HK-2 (cell line): ENCODE data around the gene BCCIP.
A peak's percentile ranks its signal among the peaks of the same experiment; 100 is the strongest.

Experiments
- DNase-seq: peaks from one replicate; pipeline ENCODE4 v3.0.0-alpha.2; 2018; ENCODE audit not compliant: unreplicated experiment

Gene BCCIP

DNA sequence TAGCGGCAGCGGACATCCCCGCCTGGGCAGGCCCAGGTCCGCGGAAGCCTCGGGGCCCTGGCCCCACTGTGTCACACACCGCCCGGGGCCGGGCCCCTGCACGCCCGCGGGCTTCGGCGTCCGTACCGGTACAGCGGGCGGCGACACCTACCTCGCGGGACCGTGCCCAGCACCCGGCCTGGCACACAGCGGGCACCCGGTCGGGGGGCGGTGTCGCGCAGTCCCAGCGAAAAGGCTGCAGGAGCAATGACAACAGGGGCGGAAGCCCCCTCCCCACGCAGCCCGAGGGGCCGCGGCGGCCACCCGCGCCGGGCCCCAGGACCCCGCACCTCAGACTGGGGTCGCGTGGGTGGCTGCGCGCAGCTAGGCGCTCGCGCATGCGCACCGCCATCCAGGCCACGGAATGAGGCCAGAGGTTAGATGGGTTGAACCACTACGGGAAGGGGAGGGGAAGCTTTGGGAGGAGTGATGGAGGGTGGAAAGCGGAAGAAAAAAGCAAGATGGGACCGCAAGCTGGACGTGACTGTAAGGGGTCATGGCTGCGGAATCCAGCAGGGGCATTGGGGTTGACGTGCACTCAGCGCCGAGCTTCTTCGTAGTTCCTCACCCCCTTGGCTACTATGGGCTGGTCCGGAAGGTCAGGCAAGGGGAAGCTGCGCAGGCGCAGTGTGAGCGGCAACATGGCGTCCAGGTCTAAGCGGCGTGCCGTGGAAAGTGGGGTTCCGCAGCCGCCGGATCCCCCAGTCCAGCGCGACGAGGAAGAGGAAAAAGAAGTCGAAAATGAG, at the start of gene BCCIP, which contains the start of gene UROS:
Gene BCCIP (plus strand): TSS at position 669 of the 785 bp plus-strand sequence. CDS start 12 bp downstream, at position 681.
Gene UROS (minus strand): TSS at position 381 of the 785 bp plus-strand sequence. CDS start 6,759 bp downstream, outside the sequence.
- DNase-seq = peak; percentile 92

DNA sequence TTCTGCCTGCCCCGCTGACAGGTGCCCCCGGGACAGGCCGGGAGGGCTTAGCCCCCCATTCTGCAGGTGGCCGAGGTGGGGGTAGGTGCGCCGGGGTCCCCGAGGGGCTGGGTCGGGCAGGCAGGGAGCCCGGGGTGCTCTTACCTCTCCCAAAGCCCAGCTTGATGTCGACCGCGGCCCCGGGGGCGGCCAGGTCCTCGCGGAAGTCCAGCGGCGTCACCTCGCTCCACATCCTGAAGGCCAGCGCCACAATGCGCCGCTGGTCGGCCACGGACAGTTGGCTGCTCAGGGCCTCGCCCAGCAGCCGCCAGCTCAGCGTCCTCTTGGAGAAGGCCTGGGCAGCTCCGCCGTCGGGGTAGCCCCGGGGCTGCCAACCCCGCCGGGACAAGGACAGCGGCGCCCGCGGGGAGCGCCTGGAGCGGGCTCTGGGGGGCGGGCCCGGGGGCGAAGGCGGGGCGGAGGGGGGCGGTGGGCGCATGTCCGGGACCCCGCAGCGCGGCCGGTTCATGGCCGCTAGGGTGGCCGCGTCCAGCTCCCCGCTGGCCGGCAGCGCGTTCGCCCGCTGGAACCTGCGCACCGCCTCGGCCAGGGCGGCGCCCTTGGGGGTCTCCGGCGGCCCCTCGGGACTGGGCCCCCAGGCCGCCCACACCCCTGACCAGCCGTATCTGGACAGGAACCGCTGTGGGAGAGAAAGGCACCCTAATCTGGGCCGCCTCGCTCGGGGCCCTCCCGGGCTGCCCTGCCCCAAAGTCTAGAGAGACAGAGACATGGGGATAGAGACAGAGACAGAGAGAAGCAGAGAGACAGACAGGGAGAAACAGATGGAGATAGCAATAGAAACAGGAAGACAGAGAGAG, 49.4 kb upstream of the BCCIP start:
- no peak for DNase-seq

DNA sequence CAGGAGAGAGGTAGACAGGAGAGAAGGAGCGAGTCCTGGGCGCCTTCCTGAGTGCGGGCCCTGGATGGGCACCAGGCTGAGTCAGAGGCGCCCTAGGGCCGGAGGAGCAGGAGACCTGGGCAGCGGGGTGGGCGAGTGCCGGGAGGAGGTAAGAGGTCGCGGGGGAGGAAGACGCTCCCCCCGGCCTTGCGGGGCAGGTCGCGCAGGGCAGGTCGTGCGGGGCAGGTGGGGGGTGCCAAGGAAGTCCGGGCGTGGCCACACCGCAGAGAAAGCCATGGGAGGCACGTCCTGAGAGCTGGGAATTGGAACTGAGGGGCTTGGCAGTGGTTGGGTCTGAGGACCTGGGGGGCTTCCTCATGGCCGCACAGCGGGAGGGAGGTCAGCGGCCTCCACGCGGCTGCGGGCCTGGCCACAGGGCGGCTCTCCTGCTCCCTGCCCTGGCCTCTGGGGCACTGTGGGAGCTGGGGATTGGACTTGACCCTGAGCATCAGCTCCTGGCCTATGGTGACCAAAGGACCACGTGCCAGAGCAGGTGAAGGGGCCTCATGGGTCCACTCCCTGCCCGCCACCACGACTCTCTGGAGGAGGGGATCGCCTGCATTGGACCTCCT, 48.7 kb upstream of the BCCIP start:
- DNase-seq = no peak

DNA sequence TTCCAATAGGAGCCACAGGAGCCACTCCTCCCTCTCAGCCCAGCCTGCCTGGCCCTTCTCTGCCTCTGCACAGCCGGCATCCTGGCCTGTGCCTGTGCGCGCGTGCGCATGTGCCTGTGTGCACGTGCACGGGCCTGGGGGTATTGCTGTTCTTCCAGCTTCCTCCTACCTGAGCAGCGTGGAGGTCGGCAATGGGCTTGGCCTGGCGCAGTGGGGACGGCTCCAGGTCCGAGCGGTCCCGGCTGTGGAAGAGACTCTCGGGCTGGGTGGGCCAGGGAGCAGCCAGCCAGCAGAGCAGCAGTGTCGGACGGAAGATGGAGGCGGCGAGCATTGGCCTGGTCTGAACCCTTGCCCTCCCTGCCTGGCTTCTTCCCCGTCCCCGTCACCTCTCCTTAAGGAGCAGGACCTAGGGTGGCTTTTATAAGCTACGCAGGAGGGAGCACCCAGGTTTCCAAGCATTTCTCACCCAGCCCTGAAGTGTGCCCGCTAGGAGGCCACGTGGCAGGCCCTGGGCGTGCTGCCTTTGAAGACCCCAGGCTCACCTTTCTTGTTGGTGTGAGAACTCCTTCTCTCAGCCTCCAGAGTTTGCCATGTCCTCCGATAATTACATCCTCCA, 47.7 kb upstream of the BCCIP start, which contains the start of gene MMP21:
Gene MMP21 (minus strand): TSS at position 331 of the 616 bp plus-strand sequence. CDS start 0 bp downstream, at position 331.
- no peak for DNase-seq

DNA sequence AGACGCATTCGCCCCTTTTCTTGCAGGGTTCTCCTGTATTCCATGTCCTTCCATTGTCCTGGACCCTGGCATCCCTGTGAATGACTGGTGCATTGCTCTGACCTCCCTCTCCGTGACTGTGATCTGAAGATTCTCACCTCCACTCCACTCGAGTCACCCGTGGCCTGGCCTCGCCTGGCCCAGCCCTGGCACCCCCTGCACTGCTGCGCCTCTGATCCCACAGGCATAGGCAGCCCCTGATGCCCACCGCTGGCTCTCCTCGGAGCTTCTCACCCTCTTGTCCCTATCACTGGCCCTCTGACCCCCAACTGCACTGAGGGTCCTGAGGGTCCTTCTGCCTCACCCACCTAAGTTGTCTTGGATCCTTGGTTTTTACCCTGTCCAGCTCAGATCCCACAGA, 45.5 kb upstream of the BCCIP start:
- no peak for DNase-seq

- no peak for DNase-seq
Observed at GRCh38 chr10:125778556-125778955, 44.8 kb upstream of the BCCIP start.

DNA sequence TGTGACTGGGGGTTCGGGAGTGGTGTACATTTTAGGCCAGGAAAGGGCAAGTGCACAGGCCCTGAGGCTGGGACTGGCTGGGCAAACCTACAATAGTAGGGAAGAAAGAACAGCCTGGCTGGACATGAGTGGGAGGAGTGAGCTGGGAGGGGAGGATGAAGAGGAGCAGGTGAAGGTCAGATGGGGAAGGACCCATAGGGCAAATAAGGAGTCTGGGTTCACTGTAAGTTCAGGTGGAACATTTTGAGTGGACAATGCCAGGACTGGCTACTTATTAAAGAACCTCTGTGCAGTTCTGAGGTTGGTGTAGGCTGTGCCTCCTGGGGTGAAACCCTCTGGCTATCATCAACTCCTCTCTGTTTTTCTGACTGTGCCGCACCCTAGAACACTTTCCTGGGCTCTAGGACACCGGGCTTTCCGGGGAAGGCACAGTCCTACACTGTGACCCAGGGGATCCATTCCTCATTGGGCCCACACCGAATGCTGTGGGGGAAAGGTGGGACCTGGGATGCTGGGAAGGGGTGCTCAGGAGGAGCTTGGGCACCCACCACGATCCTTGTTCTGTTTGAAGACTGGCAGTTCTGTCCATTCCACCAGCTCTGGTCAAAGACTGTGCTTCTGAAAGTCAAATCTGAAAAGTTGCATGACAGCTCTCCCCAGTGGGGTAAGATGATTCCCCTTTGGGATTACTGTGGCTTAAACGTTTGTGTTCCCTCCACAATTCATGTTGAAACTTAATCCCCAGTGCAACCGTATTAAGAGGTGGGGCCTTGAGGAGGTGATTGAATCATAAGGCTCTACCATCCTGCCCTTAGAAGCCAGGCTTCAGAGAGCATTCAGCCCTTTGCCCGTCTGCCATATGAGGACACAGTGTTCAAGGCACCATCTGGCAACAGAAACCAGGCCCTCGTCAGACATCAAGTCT, 43.7 kb upstream of the BCCIP start:
- no peak for DNase-seq

DNA sequence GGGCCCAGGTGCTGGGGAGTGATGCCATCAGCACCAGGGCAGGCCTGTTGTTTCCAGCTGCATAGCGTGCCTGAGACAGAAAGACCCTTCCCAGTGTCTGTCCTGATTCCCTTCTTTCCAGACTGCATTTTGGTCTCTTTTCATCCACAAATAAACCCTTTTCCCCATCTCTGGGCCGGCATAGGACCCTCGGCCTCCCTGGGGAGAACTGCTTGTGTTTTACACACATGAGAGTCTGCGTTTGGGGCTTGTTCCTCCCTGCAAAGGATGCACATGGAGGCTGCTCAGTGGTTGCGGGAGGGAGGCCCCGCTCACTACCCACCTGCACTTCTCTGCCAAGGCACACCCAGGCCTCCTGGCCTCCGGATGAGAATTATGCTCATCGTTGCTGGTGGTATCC, 42.0 kb upstream of the BCCIP start:
- DNase-seq = no peak

GRCh38 chr10:125782054-125782453, 41.3 kb upstream of the BCCIP start:
- DNase-seq = no peak

- no peak for DNase-seq
Observed at GRCh38 chr10:125782616-125783015, 40.7 kb upstream of the BCCIP start.

- DNase-seq = no peak
Observed at GRCh38 chr10:125783408-125783807, 39.9 kb upstream of the BCCIP start.

GRCh38 chr10:125783957-125784356, 39.4 kb upstream of the BCCIP start:
- DNase-seq = no peak

DNA sequence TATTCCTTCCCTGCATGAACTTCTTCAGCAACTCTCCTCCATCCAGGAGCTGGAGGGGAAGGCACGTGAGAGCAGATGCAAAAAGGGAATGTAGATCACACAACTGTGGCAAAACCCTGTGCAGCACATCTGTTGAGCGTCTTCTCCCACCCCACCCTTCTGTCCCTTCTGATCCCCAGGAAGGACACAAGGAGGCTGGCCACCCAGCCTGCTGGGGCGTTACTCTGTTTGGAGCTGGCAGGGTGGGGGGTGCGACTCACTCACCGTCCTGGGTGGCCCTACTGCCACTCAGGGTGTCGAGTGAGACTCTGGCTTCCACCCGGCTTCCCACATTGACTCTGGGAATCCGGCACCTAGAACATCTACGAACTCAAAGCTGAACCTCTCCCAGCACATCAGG, 37.6 kb upstream of the BCCIP start:
- DNase-seq = no peak

DNA sequence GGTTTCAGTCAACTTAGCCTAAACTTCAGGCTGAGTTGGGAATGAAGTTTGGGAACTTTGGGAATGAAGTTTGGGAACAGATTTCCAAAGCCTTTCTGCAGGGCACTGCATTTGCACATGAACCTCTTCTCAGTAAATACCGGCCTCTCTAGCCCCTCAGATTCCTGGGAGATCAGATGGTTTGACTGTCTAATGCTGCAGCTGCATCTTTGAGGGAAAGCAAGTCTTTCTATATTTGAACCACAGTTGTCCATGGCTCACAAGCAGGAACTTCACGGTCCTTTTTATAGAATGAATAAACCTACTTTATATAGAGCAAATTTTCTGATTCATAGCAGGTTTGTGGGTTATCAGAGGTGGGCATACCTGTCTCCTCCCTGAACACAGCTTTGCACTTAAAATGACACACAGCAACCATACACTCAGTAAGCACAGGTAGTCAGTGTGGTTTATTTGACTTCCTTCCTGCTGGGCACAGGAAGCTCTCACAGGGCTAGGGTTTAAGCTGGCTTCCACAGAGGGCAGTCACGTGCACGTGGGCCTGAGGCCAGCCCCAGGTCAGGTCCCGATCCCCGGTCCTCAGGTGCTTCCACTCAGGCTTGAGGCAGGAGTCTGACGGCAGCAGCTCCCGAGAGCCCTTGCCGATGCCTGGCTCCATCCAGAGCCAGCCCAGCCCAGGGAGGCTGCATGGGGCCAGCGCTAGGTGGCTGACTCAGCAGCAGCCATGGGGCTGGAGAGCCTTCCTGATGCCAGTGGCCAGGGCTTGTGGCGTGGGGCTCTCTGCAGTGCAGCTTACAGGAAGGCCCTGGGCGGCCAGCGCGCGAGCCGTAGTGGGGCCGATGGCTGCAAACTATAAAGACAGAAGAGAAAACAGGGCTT, 35.0 kb upstream of the BCCIP start:
- no peak for DNase-seq

DNA sequence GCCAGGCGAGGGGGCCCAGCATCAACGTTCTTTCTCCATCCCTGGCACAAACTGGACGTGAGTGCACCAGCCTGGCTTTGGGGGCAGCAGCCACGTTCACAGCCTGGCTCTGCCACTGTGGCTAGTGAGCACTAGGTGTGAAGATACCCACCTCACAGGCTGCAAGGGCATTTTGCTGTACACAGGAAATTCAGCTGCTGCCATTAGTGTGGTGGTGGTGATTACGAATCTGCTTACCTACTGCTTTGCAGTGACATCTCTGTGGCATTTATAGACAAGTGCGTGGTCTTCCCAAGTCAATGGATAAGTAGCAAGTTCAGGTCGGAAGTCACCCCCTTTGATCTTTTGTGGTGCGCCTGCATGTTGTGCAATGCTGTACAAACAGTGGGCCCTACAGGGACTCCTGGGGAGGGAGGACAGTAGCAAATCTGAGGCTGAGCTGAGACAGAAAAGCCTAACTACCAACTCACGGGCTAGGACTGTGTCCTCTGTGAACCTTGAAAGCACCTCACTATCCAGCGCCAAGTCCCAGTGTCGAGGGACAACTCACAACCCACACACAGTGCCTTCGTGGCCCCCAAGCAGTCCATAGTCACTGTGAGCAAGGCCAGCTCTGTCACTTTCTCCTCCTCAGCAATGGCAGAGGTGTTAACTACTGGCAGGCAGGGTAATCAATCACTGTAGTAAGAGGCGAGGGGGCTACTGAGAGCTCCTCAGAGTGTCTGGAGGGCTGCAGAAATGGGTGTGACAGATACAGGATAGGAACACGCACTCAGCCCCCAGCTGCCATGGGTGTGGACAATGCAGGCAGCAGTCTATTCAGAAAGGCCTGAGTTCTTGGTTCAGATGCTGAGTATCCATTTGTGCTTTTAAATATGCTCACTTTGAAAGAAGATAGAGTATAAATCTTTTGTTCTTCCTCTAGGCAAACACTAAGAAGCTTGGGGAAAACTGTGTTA, 30.7 kb upstream of the BCCIP start:
- no peak for DNase-seq

DNA sequence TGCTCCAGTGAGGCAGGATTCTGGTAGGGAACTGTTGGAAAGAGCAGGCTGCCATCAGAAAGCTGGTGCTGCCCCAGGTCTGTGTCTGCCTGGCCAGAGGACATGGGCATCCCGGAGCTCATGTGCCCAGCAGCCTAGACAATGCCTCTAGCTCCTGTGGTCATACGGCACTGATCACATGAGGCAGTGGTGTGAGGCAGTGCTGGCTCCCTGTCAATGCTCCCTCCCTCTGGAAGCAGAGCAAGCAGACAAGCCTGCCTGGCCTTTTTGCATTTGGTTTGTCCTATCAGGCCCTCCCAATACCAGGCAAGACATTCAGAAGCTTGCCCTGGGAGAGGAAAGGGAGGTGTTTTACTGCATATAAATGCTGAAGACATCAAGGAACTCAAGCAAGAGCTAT, 28.2 kb upstream of the BCCIP start:
- DNase-seq = no peak

GRCh38 chr10:125795637-125796190, 27.6 kb upstream of the BCCIP start:
- no peak for DNase-seq

GRCh38 chr10:125797424-125797823, 25.9 kb upstream of the BCCIP start:
- no peak for DNase-seq
